GM19035 (cell line): ENCODE measurements around the gene ZNF773.

Experiments
- ATAC-seq: cut with Tn5 transposase; IDR thresholded peaks from one replicate; pipeline ENCODE4 v1.9.1; 2021; ENCODE audit not compliant: unreplicated experiment

ZNF773 gene

GRCh38 chr19:57557659-57558058, 57.9 kb downstream of the ZNF773 start:
- ATAC-seq = no peak
